Stimulated activated CD4-positive, alpha-beta T cell treated with anti-CD3 and anti-CD28 coated beads, Interleukin-12 subunit alpha, Interleukin-12 subunit beta, amount 100 ng/mL, for 48 hours (primary cell): ENCODE results near the gene MGAT3.

Source experiments
- DNase-seq, 3 donors: peaks; one replicate each; pipeline ENCODE4 v3.0.0-alpha.2; 2020; ENCODE audit warnings: low read depth in 2 of 3, low spot score in 1 of 3

MGAT3 gene

DNA sequence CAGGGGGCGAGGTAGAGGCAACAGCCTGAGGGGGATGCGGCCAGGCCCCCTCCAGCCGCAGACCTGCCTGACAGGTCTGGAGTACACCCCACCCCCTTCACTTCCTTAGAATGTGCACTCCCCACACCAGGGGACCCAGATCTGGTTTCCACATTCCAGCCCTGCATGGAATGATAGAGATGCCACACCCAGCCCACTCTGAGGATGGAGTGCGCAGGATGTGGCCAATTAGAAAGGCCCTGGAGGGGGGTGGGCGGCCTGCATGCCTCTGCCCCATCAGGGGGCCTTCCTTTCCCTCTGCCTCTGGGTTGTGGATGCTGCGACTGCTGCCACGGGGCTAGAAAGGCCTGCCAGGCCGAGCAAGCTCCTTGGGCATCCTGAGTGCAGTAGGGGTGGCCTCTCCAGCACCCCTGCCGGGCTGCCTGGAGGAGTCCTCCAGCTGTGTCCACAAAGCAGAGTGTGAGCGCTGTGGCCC lies 28.2 kb upstream of the MGAT3 start:
- no peak for DNase-seq

DNA sequence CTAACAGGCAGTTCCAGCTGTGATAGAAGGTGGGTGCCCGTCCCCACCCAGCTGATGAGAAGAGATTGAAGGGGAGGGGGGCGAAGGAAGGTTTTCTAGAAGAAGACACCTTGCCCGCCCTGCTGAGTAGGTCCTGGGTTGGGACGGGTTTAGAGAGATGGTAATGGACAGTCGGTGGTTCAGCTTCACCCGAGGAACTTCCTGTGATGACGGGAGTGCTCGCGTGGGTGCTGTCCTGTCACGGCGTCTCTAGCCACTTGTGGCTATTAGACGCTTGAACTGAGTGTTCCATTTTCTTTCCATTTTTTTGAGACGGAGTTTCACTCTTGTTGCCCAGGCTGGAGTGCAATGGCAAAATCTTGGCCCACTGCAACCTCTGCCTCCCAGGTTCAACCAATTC lies 27.6 kb upstream of the MGAT3 start:
- DNase-seq: no peak

DNA sequence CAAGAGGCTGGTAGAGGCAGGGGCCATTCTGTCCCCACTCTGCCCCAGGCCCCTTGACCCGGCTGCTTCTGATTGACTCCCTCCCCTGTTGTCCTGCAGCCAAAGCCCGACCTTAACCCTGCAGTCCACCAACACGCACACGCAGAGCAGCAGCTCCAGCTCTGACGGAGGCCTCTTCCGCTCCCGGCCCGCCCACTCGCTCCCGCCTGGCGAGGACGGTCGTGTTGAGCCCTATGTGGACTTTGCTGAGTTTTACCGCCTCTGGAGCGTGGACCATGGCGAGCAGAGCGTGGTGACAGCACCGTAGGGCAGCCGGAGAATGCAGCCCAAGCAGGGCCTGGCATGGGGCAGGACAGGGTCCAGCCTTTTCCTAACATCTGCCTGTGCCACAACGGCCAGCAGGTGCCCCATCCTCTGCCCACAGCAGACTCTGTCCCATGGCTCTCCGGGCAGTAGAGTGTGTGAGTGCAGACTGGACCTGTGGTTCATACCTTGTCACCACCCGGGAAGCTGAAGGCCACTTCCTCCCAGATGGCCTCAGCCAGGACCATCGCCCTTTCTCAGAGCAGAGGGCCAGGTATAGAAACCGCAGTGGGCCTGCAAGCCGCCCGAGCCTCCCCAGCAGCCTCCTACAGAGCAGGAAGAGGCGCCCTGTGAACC lies 26.8 kb upstream of the MGAT3 start:
- no peak for DNase-seq

DNA sequence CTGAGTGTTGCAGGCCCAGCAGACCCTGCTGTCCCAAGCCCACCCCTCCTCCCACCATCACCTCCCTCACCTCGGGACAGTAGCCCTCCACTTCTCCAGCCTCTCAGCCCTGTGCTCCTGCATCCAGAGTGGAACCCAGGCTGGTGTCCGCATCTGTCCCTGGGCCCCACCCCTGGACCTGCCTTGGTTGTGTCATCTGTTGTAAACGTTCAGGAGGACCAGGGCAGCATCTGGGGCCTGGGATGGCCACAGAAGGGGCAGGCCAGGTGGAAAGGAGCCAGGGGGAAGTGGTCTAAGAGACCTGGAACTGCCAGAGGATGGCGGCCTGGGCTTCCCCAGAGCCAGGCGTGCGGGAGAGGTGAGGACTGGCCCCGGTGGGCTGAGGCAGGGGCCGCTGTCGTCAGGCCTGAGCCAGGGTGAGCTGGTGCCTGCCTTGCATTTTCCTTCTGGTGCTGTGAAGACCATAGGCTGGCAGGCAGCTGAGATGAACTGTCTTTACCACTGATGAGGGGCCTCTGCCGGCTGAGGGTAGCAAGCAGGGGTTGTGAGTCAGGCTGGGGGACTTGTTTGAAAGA lies 26.1 kb upstream of the MGAT3 start:
- DNase-seq: no peak

DNA sequence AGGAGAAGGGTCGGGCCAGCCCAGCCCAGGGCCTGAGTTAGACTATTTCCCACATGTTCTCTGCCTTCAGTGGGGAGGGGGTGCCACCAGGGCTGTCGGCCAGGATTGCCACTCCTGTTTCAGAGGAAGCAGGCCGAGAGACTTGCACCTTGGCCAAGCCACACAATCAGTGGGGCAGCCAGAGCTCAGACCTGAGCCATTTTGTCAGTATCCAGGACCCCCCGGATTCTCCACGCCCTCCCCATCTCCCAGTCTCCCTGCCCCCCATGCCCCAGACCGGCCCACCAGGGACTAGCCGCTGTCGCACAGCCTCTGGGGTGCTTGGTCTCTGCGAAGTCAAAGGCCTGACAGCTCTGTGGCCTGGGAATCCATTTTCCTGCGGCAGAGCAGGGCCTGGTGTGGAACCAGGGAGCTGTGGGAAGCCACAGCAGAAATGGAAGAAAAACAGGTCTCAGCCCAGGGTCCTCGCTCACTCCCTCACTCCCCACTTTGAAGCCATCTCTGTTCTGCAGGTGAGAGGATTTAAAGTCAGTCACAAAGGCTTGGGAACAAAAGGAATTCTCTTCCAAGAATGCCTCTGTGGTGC lies 25.5 kb upstream of the MGAT3 start:
- no peak for DNase-seq

DNA sequence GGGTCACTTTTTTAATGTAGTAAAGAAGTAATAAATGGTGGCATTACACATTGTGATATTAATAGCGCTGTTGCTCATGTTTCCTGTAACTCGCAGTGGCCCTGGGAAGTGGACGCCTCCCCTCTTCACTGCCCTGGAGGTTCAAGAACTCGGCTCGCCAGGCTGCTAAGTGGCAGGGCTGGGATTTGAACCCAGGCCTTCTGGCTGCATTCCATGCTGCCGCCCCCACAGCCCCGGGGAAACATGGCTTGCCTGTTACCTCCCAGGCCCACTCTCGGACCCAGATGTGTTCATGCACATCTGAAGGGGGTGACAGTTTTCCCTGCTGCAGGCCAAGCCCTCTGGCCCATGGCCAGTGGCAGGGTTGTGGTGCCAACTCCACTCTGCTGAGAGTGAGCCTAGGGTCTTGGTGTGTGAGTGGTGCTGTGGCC lies 25.0 kb upstream of the MGAT3 start:
- DNase-seq: no peak

DNA sequence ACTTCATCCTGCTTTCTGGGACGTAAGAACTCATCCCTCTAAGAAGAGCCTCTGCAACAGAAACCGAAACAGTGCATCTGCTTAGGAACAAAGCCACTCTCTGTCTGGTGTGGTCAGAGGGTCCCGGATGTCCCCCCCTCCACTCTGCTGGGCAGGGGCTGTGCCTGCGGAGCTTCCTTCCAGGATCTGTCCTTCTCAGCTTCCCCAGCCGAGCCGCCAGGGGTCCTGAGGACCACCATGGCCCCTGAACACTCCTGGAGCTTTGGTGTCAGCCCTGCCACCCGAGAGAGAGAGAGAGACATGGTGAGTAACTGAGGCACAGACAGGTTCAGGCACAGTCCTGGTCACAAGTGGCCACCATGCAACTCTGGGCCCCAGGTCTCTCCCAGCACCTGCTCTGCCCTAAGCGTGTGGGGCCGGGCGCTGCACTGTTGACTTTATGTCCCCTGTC lies 24.4 kb upstream of the MGAT3 start:
- no peak for DNase-seq

DNA sequence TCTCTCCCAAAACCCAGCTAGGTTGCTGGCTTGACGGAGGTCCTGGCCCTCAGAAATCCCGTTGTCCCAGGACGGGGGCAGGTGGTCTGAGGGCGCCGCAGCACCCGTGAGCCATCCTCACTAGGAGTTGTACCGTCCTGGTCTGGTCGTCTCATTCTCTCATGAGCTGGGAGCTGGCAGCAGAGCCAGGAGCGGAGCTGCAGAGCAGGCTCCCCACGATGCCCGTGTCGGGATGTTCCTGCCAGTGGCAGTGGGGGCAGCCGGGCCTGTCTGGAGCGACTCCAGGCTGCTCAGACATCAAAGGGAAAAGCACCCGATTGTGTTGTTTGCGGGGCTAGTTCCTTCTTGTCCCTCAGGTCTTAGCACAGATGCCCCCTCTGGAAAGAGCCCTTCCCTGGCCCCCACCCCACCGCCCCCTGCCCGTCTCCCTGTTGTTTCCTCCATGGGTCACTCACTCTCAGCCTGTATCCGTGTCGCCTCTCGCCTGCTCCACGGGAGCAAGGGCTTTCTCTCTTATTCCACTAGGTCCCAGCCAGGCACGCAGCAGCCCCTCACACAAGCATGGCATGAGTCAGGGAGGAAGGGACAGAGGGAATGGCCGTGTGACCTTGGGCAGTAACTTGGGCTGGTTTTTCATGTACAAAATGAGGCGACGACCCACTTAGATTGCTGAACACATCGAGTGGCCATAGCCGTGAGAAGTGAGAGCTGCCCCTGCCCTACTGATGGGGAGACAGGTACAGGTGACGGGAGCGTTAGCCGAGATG lies 23.2 kb upstream of the MGAT3 start:
- no peak for DNase-seq

DNA sequence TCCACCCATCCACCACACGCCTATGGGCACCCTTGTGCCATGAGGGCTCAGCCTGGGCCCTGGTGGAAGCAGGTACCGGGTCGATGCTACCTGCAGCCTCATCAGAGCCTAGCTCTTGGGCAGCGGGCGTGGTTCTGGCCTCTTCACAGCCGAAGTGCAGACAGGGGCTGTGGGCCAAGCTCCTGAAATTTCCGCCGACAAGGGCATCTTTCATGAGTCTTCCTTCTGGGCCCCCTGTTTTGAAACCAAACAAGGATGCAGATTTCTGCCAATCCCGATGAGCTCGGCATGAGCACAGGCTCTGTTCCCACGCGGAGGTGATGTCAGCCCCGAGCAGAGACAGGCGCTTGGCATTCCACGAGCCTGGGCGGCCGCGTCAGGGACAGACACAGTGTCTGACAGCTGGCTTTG lies 22.6 kb upstream of the MGAT3 start:
- no peak for DNase-seq

DNA sequence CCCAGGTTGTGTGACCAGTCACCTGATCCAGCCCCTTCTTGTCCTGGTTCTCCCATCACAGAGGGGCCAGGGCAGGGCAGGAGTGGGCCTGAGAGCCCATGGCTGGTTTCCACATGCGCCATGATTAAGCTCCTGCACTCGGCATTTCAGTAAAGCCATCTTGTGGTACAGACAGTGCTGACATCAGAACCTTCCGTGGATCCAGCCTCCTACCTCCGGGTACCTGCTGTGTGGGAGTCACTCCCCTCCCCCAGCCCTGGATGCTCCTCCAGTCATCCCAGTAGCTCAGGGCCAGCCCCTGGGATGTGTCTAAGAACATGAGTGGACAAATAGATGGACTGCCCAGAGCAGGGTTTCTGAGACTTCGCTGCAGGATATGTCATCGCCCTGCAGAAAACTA lies 22.1 kb upstream of the MGAT3 start:
- no peak for DNase-seq

DNA sequence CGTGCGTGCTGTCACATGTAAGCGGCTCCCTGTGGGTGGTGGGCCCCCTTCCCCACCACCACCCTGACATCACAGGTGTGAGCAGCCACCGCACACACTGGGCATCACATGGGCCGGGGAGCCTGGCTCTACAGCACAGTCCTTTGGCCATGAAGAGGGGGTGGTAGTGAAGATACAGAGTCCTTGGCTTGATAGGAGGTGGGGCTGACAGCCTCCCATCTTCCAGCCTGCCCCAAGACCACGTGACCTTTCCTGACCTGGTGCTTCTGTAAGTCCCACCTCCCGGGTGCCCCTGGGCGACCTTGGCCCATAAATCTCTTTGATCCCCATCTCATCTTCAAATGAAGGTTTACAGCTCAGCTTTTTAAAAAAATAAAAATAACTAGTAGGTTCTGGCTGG lies 21.2 kb upstream of the MGAT3 start:
- DNase-seq: no peak

DNA sequence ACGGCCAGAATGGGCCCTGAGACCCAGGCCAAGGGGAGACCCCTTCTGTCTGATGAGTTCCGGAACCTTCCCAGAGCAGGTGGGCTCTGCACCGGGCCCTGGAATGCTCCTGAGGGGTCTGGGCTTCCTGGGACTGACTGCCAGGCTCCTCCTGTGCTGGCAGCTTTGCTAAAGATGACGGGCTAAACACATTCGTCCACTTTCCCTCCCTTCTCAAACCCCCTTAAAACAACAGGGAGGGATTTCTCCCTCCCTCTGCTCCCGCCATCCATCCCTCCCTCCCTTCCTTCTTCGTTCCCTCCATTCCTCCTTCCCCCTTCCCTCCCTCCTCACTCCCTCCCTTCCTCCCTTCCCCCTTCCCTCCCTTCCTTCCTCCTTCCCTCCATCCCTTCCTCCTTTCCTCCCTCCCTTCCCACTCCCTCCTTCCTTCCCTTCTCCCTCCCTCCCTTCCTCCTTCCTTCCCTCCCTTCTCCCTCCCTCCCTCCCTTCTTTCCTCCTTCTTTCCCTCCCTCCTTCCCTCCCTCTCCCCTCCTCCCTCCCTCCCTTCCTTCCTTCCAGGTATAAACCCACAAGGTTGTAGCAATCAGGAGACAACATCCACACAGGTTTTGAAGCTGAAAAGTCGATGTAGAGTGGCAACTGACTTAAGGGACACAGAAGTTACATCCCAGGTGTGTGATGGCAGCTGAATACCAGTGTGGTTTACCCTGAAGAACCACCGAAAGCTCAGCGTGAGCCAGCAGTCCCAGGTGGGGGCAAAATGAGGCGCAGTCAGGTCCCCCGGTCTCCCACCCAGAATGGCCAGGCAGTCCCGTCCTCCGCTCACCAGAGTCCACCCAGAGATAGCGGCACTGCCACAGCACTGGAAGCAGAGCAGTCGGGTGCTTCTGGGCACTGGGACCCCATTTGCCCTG lies 18.8 kb upstream of the MGAT3 start:
- DNase-seq: no peak

DNA sequence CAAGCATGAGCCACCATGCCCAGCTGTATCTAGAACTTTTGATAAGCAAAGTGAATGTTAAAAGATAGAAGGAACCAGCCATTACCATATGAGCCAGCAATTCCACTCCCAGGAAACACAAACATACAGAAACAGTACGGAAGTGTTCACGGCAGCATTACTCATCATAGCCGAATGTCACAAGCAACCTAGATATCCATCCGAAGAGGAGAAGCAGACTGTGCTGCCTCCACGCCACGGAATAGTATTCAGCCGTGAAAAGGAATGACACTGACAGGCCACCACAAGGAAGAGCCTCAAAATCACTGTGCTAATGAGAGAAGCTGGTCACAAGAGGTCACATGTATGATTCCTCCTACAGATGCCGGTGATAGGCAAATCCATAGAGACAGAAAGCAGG lies 17.6 kb upstream of the MGAT3 start:
- no peak for DNase-seq

DNA sequence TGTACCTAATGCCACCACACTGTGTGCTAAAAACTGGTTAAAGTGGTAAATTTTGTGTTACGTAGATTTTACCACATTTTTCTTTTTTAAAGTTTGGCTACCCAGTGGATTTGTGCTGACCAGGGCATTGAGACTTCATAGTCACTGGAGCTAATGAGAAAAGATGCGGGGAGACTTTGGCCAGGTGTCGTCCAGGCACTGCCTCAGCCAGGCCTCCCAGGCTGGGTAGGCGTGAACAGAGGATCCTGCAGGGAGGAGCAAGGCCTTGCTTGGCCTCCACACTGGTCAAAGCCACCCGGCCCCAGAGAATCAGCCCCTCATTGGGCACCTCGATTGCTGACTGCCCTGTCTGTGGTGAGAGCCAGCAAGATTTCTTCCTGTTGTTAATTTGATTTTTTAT lies 13.4 kb upstream of the MGAT3 start:
- DNase-seq: no peak

DNA sequence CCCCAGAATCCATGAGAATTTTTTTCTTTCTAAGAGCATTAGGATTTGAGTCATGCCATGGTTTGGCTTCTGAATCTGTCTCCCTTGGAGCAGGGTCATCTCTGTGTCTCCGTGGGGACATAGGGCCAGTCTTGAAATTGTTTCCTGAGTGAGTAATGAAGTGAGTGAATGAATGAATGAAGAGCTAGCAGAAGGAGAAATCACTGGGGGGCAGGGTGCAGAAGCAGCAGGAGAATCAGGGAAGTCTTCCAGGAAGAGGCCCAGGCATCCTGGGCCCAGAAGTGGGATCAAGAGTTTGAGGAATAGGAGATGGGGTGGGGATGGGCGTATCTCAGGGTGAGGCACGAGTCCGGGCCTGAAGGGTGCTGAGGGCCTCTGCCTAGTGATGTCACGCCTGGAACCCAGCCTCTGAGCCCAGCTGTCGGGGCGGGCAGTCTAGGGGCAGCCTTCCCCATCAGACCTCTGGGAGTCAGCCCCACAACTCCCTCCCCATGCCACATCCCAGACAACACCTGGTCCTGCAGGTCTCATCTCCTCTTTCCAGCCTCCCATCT lies 12.5 kb upstream of the MGAT3 start:
- DNase-seq: no peak

DNA sequence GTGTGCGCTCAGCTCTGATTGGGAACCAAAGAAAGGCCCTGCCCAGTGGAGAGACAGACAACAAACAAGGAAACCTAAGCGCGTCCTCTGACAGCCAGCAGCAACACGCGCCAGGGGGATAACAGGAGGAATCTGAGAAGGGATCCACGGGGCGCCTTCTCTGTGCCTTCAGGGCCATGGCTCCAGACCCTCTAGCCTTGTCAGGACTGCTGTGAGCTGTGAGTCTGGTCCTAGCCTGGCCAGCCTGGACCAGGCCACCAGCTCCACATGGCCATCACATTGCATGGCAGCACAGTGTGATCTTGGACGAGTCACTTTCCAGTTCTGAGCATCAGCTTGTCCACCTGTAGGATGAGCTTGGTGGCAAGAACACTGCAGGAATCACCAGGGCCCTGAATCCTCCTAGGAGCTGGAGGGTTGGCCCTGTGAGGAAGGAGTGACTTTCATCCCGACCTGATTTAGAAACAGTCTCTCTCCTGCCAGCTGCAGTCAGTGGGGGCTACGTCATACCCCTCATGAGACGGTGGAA lies 11.8 kb upstream of the MGAT3 start:
- DNase-seq: no peak

DNA sequence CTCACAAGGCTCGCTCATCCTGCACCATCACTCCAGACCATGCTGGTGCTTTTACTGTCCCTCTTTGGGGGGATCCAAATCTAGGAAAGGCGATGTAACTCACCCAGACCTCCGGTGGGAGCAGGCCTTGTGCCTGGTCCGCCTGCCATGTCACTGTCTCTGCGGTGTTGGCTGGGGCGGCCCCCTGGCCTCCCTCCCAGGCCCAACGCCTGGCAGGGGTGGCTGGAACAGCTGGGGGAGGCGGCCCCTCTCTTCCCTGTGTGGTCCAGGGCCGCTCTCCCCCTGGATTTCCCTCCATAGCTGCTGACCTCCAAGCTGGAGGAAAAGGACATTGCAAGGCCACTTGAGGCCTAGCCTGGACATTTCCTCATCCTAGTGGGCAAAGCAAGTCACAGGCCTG lies 11.1 kb upstream of the MGAT3 start:
- no peak for DNase-seq

DNA sequence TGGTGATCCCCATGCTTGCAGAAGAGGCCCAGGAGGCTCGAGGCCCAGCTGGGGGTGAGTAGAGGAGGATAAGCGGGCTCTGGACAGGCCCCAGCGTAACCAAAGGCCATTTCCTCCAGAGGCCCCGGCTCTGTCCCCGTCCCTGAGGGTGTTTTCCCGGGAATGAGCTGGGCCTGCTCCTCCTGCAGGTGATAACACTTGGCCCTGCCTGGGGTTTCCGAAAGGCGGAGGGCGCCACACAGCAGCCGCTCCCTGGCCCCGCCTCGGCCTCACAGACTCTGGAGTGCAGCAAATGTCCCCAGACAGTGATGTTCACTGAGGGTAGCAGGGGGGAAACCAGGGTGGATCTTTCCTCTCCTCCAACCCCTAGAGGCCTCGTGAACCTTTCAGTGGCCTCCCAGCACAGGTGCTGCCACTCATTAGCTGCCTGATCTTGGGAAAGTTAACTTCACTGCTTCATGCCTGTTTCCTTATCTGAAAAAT lies 10.5 kb upstream of the MGAT3 start:
- no peak for DNase-seq

DNA sequence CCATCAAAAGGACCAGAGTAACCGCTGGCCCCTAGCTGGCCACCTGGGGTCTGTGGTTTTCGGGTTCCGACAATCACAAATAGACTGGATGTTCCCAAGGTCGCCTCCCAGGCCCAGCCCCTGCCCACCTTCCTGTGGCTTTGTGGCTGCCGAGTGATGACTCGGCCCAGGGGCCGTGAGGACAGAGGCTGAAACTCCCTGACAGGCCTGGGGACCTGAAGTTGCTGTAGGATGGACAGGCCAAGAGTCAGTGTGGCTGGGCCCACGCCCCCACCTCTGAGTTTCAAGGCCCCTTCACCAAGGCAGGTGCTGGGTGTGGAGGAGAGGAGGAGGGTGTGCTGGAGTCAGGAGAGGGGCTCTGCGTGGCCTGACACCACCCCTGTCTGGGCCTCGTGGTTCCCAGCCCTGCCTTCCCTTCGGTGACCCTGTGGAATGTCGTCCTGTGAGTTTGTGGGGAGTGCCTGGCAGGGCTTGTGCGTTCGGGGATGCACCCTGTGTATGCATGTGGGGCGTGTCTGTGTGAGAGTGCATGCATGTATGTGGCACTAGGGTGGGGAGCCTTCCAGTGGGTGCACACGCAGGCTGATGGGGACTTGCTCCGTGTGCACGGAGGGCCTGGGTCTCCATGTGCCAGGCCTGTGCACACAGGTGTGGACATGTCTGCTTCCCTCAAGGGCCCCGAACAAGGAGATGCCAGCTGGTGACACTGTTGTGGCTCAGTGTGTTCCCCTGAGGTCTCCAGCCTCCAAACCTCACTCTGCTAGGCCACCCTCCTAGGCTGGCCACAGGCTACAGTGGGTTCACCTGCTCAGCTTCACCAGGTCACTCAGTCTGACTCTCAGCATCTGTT lies 8.4 kb upstream of the MGAT3 start:
- no peak for DNase-seq
